ENCODE measurements around the gene ERMN.
A peak's percentile ranks its signal among the peaks of the same experiment; 100 is the strongest.
"Not testable (repeated sequence)": the region's sequence is repeated elsewhere in the genome, so short reads cannot be mapped to it uniquely, and the experiment has no call there.

Gene ERMN

GRCh38 chr2:157325786-157326185 is at the start of gene ERMN:
ERMN (minus strand) TSS chr2:157325824; CDS start chr2:157325642, 182 bp downstream.
- DNase-seq (ENCODE audit: low spot score) = no peak

DNA sequence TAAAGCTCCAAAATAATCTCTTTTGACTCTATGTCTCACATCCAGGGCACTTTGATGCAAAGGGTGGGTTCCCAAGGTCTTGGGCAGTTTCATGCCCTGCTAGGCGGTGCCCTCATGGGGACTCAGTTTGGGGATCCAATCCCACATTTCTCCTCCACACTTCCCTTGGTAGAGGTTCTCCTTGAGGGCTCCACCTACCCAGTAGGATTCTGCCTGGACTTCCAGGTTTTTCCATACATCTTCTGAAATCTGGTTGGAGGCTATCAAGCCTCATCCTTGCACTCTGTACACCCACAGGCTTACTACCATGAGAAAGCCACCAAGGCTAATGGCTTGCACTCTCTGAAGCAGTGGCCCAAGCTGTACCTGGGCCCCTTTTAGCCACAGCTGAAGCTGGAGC is 49.8 kb upstream of the ERMN start:
- no peak for DNase-seq (ENCODE audit: low spot score)

- DNase-seq (ENCODE audit: low spot score) = not testable (repeated sequence)
These were observed 42.9 kb upstream of the ERMN start for GRCh38 chr2:157368508-157368907.

DNA sequence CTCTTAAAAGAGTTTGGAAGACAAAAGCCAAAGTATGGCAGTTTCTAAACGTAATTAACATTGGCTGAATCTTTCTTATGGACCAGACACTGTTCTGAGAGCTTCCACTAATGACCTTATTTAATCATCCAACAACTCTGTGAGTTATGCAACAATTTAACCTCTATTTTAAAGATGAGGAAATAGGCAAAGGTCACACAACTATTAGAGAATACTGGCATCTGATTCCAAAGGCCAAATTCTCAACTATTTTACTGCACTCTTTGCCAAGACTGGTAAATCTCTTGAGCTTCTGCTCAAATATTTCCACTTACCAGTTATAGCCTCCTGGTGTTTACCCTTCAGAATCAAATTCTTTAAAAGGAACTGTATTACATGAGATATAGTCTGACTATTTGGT is 42.1 kb upstream of the ERMN start:
- DNase-seq (ENCODE audit: low spot score) = no peak

DNA sequence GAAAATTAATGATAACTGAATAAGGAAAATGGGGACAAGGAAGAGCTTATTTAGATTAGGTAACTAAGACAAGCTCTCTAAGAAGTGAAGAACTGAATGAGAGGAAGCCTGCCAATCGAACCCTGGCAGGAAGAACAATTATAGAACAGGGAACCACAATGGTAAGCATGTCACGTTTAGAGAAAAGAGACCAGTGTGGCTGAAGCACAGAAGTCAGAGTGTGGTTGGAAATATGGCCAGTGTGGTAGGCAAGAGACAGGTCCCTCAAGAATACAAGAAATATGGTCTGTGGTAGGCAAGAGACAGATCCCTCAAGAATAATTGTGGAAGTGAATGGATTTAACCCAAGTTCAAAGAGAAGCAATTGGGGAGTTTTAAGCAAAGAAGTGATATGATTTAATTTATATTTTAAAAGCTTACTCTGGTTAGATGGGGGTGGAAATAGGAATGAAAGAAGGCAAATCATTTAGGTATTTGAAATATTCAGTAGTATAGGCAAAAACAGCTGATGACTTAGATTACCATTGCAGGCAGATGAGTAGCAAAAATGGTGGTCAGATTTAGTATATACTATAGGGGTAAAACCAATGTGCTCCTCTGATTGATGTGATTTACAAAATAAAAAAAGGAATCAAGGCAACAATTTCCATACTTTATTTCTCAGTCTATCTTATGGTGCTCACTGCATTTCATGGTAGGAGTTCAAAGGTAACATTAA is 38.8 kb upstream of the ERMN start:
- no peak for DNase-seq (ENCODE audit: low spot score)

- no peak for DNase-seq (ENCODE audit: low spot score)
These were observed 38.0 kb upstream of the ERMN start for GRCh38 chr2:157363612-157364101.

DNA sequence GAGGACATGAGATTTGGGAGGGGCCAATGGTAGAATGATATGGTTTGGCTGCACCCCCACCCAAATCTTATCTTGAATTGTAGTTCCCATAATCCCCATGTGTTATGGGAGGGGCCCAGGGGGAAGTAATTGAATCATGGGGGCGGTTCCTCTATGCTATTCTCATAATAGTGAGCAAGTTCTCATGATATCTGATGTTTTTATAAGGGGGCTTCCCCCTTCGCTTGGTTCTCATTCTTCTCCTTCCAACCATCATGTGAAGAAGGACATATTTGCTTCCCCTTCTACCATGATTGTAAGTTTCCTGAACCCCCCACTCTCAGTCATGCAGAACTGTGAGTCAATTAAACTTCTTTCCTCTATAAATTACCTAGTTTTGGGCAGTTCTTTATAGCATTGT is 37.0 kb upstream of the ERMN start:
- no peak for DNase-seq (ENCODE audit: low spot score)

- no peak for DNase-seq (ENCODE audit: low spot score)
These were observed 35.9 kb upstream of the ERMN start for GRCh38 chr2:157361526-157361925.

- DNase-seq (ENCODE audit: low spot score) = no peak
These were observed 34.0 kb upstream of the ERMN start for GRCh38 chr2:157359628-157360027.

GRCh38 chr2:157355618-157356017 is 30.0 kb upstream of the ERMN start:
- no peak for DNase-seq (ENCODE audit: low spot score)

GRCh38 chr2:157349949-157350515 is 24.4 kb upstream of the ERMN start:
- DNase-seq (ENCODE audit: low spot score) = no peak

- DNase-seq (ENCODE audit: low spot score) = no peak
These were observed 22.8 kb upstream of the ERMN start for GRCh38 chr2:157348291-157348921.

DNA sequence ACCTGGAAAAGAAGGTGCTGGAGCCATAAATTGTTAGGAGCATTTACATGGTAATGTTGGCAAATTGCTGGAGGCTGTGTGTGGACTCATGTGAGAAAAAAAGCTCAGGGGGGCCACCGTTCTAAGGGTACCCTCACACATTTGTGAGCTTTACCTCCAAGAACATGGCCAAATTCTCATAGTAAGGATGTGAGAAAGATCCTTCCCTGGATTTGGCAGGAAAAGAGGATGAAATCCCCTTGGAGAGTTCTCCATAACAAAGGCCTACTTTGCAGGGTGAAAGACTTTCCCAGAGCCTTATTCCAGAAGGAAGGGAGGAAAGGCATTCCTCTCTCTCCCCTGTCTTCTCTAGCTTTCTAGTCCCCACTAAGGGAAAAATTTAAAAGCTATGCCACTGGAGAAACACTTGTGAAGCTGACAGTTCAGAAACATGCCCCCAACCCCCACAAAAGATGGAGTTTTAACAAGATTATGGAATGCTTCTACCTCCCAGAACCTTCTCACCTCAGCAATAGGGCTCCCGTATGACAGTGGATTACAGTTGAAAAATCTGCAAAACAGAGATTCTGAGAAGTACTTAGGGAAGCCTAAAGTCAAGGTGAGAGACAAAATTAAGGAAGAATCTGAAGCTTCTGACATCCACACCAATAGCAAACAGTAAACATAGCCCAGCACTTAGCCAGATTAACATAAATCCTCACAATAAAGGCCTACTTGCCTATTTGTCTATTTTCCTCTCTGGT is 20.2 kb upstream of the ERMN start:
- no peak for DNase-seq (ENCODE audit: low spot score)

DNA sequence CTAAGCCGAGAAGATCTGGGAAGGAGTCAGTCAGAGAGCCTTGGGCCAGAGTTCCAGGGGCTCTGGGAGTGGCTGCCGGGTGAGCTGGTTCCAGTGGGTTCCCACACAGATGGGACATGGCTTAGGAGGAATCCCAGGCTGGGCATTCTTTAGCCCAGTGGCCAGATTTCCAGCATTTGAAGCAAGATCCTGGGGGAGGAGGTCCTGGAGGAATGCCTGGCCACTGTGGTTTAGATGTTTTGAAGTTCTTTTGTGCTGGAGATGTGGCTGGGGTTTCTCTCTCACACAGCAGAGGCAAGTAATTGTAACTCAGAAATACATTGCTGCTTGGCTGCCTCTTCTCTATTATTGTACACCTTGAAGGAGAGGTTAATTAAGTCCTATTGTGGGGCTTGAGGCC is 15.8 kb upstream of the ERMN start:
- not testable (repeated sequence) for DNase-seq (ENCODE audit: low spot score)

DNA sequence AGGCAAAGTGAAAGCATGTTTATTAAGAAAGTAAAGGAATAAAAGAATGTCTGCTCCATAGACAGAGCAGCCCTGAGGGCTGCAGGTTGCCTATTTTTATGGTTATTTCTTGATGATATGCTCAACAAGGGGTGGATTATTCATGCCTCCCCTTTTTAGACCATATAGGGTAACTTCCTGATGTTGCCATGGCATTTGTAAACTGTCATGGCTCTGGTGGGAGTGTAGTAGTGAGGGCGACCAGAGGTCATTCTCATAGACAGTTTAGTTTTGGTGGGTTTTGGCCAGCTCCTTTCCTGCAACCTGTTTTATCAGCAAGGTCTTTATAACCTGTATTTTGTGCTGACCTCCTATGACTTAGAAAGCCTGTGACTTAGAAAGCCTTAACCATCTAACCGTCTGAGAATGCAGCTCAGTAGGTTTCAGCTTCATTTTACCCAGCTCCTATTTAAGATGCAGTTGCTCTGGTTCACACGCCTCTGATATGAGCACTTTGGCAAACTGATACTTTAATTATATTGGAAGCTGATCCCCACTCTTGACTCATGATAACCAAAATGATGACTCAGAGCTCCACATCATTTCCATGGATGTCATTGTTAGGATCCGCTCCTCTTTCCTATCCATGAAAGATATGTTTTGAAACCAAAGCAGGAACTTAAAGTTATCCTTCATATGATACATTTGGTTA is 14.5 kb upstream of the ERMN start:
- DNase-seq (ENCODE audit: low spot score) = no peak

- no peak for DNase-seq (ENCODE audit: low spot score)
These were observed 12.4 kb upstream of the ERMN start for GRCh38 chr2:157337978-157338377.

GRCh38 chr2:157336137-157337010 is 10.8 kb upstream of the ERMN start:
- peak; percentile 25 for DNase-seq (ENCODE audit: low spot score)

DNA sequence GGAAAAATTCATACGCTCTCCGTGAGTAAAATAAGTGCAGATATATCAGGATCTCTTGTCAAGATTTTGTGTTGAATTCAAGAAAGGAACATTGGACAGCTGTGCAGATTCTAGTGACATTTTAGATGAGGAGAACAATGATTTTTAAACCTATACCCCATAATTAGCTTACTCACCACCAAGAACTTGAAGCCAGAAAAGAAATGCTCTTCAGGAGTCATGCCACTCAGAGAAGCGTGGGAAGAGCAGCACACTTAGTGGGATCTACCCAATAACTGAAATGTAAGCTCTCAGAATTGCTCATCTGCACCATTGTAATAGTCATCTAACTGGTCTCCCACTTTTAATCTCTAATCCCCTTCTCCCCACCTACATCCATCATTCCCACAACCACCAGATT is 9.2 kb upstream of the ERMN start:
- DNase-seq (ENCODE audit: low spot score) = no peak

DNA sequence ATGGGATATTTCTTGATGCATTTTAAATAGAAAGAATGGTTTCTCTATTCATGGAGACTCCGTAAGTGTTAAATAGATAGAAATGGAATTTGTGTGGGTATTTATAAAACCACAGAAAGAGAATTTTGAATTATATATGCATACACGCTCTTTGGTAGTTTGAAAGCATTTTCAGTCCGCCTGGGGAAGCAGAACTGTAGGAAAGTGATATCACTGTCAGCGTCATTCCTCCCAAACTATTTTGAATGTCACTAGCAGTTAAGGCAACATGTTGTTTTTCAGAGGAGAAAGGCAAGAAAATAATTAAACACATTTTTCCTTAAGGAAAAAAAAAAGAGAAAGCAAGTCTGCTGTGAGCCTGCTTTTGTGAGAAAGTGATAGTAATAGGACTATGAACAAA is 8.7 kb upstream of the ERMN start:
- no peak for DNase-seq (ENCODE audit: low spot score)

DNA sequence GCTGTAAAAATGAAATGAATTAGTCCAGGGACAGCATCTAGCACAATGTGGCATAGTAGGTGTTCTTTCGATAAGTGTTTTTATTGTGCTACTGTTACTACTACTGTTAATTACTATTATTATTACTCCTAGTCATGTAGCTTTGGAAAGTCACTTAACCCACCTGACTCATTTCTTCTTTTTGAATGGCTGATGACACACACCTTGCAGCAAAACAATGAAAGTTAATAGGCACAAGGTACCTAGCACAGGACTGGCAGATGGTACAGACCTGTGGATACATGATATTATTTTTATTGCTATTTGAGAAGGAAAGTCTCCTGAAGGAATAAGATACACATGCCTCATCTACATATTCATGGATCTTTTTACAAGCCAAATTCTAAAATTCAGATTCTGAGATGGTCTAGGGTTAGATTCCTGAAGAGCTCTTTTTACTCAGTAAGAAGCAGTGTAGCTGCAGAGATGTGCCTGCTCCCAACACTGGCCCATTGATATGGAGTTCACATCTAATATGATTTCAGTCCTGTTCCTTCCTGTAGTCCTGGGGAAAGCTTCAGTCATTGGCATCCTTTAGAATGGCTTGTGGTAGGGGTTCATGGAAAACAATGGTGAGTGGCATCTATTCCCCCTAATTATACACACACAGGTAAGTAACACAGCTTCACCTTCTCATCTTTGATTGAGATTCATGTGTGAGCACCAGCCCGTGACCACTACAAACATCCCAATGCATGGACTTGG is 7.9 kb upstream of the ERMN start:
- no peak for DNase-seq (ENCODE audit: low spot score)

Measured in HuH-7 (cell line).